ENCODE results near the gene SPATA9. TPM values are rescaled to one million over a fixed set of nuclear protein-coding genes. Genes with fewer than 3 reads are reported as not detected.
"Not testable (repeated sequence)": the region's sequence is repeated elsewhere in the genome, so short reads cannot be mapped to it uniquely, and the experiment has no call there.

Gene SPATA9
- total RNA-seq, 1 donor from 2014 or later, result not detected

- intact Hi-C loops (cut with micrococcal nuclease), result no loop called here
- no peak for ATAC-seq
- no peak for DNase-seq
Observed at GRCh38 chr5:95718738-95719137, 35.9 kb upstream of the SPATA9 start.

GRCh38 chr5:95718203-95718602 is 35.4 kb upstream of the SPATA9 start:
- ATAC-seq (no peak), DNase-seq (no peak)
- intact Hi-C loops (cut with micrococcal nuclease), result no loop called here

GRCh38 chr5:95717439-95717838 is 34.6 kb upstream of the SPATA9 start:
- no peak for ATAC-seq
- intact Hi-C loops (cut with micrococcal nuclease), result no loop called here
- DNase-seq, result no peak

- intact Hi-C loops (cut with micrococcal nuclease), result no loop called here
- DNase-seq (no peak), ATAC-seq (no peak)
Observed at GRCh38 chr5:95715799-95716461, 33.1 kb upstream of the SPATA9 start.

GRCh38 chr5:95713960-95714710 is 31.3 kb upstream of the SPATA9 start:
- ATAC-seq, result no peak
- intact Hi-C loops (cut with micrococcal nuclease), result no loop called here
- DNase-seq, result no peak

- intact Hi-C loops (cut with micrococcal nuclease); ATAC-seq; DNase-seq: not testable (repeated sequence)
Observed at GRCh38 chr5:95713246-95713645, 30.5 kb upstream of the SPATA9 start.

- intact Hi-C loops (cut with micrococcal nuclease), result no loop called here
- DNase-seq (no peak), ATAC-seq (peak; percentile 57)
Observed at GRCh38 chr5:95712347-95712958, 29.7 kb upstream of the SPATA9 start.

GRCh38 chr5:95711501-95712346 is 28.9 kb upstream of the SPATA9 start:
- DNase-seq (no peak), ATAC-seq (no peak)
- intact Hi-C loops (cut with micrococcal nuclease), result no loop called here

GRCh38 chr5:95710651-95711500 is 28.1 kb upstream of the SPATA9 start:
- DNase-seq (peak; percentile 34), ATAC-seq (peak; percentile 67)
- intact Hi-C loops (cut with micrococcal nuclease), result not testable (repeated sequence)

- peak; percentile 83 for ATAC-seq
- DNase-seq, result peak; percentile 59
- intact Hi-C loops (cut with micrococcal nuclease), result no loop called here
Observed at GRCh38 chr5:95709967-95710650, 27.3 kb upstream of the SPATA9 start.

- intact Hi-C loops (cut with micrococcal nuclease), result no loop called here
- DNase-seq (no peak), ATAC-seq (no peak)
Observed at GRCh38 chr5:95708876-95709275, 26.1 kb upstream of the SPATA9 start.

GRCh38 chr5:95707534-95708188 is 24.9 kb upstream of the SPATA9 start:
- intact Hi-C loops (cut with micrococcal nuclease); ATAC-seq; DNase-seq: not testable (repeated sequence)

- DNase-seq (no peak), ATAC-seq (no peak)
- intact Hi-C loops (cut with micrococcal nuclease), result no loop called here
Observed at GRCh38 chr5:95707055-95707454, 24.3 kb upstream of the SPATA9 start.

- ATAC-seq; DNase-seq; intact Hi-C loops (cut with micrococcal nuclease): not testable (repeated sequence)
Observed at GRCh38 chr5:95706196-95706595, 23.4 kb upstream of the SPATA9 start.

GRCh38 chr5:95704150-95704549 is 21.4 kb upstream of the SPATA9 start:
- ATAC-seq, result no peak
- DNase-seq, result no peak
- intact Hi-C loops (cut with micrococcal nuclease), result no loop called here

GRCh38 chr5:95701074-95701473 is 18.3 kb upstream of the SPATA9 start:
- no peak for DNase-seq
- no peak for ATAC-seq
- intact Hi-C loops (cut with micrococcal nuclease), result no loop called here

- intact Hi-C loops (cut with micrococcal nuclease), result no loop called here
- DNase-seq (no peak), ATAC-seq (no peak)
Observed at GRCh38 chr5:95699337-95699736, 16.5 kb upstream of the SPATA9 start.

Measured in left ventricle myocardium superior (tissue), 1 donor.